Peyer's patch (tissue), 4 donors: Measurements from ENCODE around the gene MAGI2. TPM values are rescaled to one million over a fixed set of nuclear protein-coding genes. Genes with fewer than 3 reads are reported as not detected.

ENCODE experiments used
- DNase-seq, 3 donors: peaks; one replicate each; pipeline ENCODE4 v3.0.0-alpha.2; 2017 to 2019
- H3K27ac ChIP-seq, 4 donors: fragments of 200-600 bp; sonication (generic); one replicate each; pipeline ENCODE4 v1.5.1; 2016 to 2019
- H3K27me3 ChIP-seq, 2 donors: fragments of 200-600 bp; sonication (generic); one replicate each; pipeline ENCODE4 v1.5.1; 2019
- H3K36me3 ChIP-seq, 3 donors: fragments of 200-600 bp; sonication (generic); one replicate each; pipeline ENCODE4 v1.5.1; 2016 to 2019
- H3K4me1 ChIP-seq, 4 donors: fragments of 200-600 bp; sonication (generic); one replicate each; pipeline ENCODE4 v1.5.1; 2016 to 2019
- H3K4me3 ChIP-seq, 4 donors: fragments of 200-600 bp; sonication (generic); 1 replicate in 3 of 4; 2 replicates in 1 of 4; pipeline ENCODE4 v1.5.1; 2016 to 2019; ENCODE audit warnings: mild to moderate bottlenecking in 1 of 4
- H3K9me3 ChIP-seq, 4 donors: fragments of 200-600 bp; sonication (generic); one replicate each; pipeline ENCODE4 v1.5.1; 2016 to 2019; ENCODE audit warnings: mild to moderate bottlenecking in 1 of 4
- CTCF ChIP-seq, 6 experiments: fragments of 450-650 bp in 4 of 6; fragments of 200-600 bp in 2 of 6; sonication (generic) in 1 of 6; IDR thresholded peaks; one replicate each; pipeline ENCODE4 v1.5.1; 2017 to 2019; ENCODE audit warnings: antibody characterized with exemption in 6 of 6, mild to moderate bottlenecking in 3 of 6, moderate library complexity in 1 of 6
- POLR2A ChIP-seq, 2 donors: fragments of 450-650 bp; IDR thresholded peaks; one replicate each; pipeline ENCODE4 v1.5.1; 2017; ENCODE audit warnings: antibody characterized with exemption in 2 of 2, mild to moderate bottlenecking in 2 of 2, moderate library complexity in 2 of 2
- total RNA-seq, 4 donors: library from RNA; depleted of rRNA; stranded (reverse); fragments of >200 nt; gene quantifications; one replicate each; pipeline ENCODE4 v1.1.0, GENCODE V29; 2016

The MAGI2 gene
- total RNA-seq, 4 donors from 2014 or later, result 1.6 to 12.4 (median 2.8) TPM

DNA sequence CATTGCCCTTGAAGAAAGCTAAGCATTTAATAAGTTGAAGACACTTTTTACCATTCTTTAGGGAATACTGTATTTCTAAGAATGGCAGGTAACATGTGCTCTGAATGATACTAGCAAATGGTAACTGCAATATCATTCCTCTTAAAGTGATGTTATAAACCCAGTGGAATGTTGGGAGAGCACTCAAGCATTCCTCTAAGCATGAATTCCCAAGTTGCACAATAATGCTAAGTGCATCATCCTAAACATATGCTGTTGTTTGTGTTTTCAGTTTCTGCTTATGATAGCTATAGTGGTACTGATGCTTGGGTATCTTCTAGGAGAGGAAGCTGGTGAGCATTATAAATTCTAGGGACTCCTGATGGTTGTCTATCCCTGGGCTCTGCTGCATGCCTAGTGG, 980.9 kb downstream of the MAGI2 start:
- Histone ChIP-seq H3K27me3 (no peaks in the 10 kb centered on the region), H3K4me1 (no peaks in the 10 kb centered on the region), H3K9me3 (no peaks in the 10 kb centered on the region), H3K27ac (no peak overlapping the region), H3K36me3 (no peaks in the 10 kb centered on the region), H3K4me3 (no peak overlapping the region)
- DNase-seq, result no peak
- TF ChIP-seq CTCF (IDR thresholded peaks at IDR 0.05), result no peak
- TF ChIP-seq POLR2A (IDR thresholded peaks at IDR 0.05), result no peak

DNA sequence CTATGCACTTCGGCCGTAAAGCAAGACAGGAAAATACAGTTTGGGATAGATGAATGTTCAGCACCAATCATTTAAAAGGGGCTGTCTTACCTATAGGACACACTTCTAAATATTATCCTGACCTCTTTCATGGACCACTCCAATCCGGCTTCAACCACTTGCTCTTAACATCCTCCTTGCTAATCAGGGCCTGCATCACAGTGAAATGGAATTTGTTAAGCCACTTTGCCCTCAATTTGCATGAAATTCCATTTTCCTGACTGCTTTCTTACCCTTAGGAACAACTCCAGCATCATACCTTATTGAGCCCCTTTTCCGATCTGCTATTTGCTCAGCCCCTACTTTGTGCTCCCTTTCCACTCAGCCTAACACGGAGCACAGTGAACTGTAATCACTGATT, 987.6 kb downstream of the MAGI2 start:
- TF ChIP-seq CTCF (IDR thresholded peaks at IDR 0.05) (no peak), POLR2A (IDR thresholded peaks at IDR 0.05) (no peak)
- no peak overlapping the region for H3K27ac ChIP-seq
- no peaks in the 10 kb centered on the region for H3K4me1 ChIP-seq
- no peak overlapping the region for H3K4me3 ChIP-seq
- no peak for DNase-seq
- no peaks in the 10 kb centered on the region for H3K9me3 ChIP-seq
- no peaks in the 10 kb centered on the region for H3K36me3 ChIP-seq
- H3K27me3 ChIP-seq, result no peaks in the 10 kb centered on the region

- H3K9me3 ChIP-seq, result no peaks in the 10 kb centered on the region
- no peak overlapping the region for H3K27ac ChIP-seq
- H3K4me3 ChIP-seq, result no peak overlapping the region
- no peaks in the 10 kb centered on the region for H3K4me1 ChIP-seq
- H3K27me3 ChIP-seq, result no peaks in the 10 kb centered on the region
- no peaks in the 10 kb centered on the region for H3K36me3 ChIP-seq
- DNase-seq, result no peak
- TF ChIP-seq POLR2A (IDR thresholded peaks at IDR 0.05) (no peak), CTCF (IDR thresholded peaks at IDR 0.05) (no peak)
These were observed 990.4 kb downstream of the MAGI2 start for GRCh38 chr7:78463039-78463438.

GRCh38 chr7:78450706-78451105, 1002.8 kb downstream of the MAGI2 start:
- Histone ChIP-seq H3K9me3 (no peaks in the 10 kb centered on the region), H3K27me3 (no peaks in the 10 kb centered on the region), H3K4me3 (no peak overlapping the region), H3K27ac (no peak overlapping the region), H3K36me3 (no peaks in the 10 kb centered on the region), H3K4me1 (no peaks in the 10 kb centered on the region)
- TF ChIP-seq POLR2A (IDR thresholded peaks at IDR 0.05) (no peak), CTCF (IDR thresholded peaks at IDR 0.05) (no peak)
- DNase-seq, result no peak

GRCh38 chr7:78448911-78449310, 1004.6 kb downstream of the MAGI2 start:
- H3K27ac ChIP-seq, result no peak overlapping the region
- H3K4me3 ChIP-seq, result no peak overlapping the region
- H3K4me1 ChIP-seq, result no peaks in the 10 kb centered on the region
- no peak for DNase-seq
- no peaks in the 10 kb centered on the region for H3K9me3 ChIP-seq
- H3K36me3 ChIP-seq, result no peaks in the 10 kb centered on the region
- H3K27me3 ChIP-seq, result no peaks in the 10 kb centered on the region
- TF ChIP-seq CTCF (IDR thresholded peaks at IDR 0.05) (no peak), POLR2A (IDR thresholded peaks at IDR 0.05) (no peak)

DNA sequence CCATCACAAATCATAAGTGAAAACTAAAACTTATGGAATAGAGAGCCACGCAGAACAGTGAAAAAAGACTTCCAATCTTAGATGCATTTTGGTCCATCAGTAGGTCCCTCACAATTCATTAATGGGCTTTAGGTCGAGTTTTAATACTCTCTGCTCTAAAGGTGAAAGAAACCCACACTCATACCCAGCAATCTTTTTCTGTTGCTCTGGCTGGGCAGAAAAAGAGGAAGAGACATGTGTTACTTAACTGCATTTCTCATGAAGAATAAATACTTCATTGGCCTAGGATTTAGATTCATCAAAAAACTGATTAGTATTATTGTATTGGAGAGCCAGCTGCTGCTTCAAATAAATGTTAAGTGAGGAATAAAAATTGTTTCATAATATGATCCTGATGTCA, 1009.2 kb downstream of the MAGI2 start:
- Histone ChIP-seq H3K27me3 (no peaks in the 10 kb centered on the region), H3K36me3 (no peaks in the 10 kb centered on the region)

More for the DNA sequence above, 1009.2 kb downstream of the MAGI2 start:
- no peak for DNase-seq
- TF ChIP-seq CTCF (IDR thresholded peaks at IDR 0.05), result no peak
- TF ChIP-seq POLR2A (IDR thresholded peaks at IDR 0.05), result no peak
- Histone ChIP-seq H3K4me3 (no peak overlapping the region), H3K27ac (no peak overlapping the region), H3K9me3 (no peaks in the 10 kb centered on the region), H3K4me1 (no peaks in the 10 kb centered on the region)
